Endothelial cell (in vitro differentiated cells): ENCODE data around the gene NR5A2. TPM values are rescaled to one million over a fixed set of nuclear protein-coding genes. Genes with fewer than 3 reads are reported as not detected.

Experiments used
- DNase-seq: peaks from one replicate; pipeline ENCODE4 v3.0.0; 2021; ENCODE audit warnings: low spot score
- H3K27ac Mint-ChIP-seq: one replicate; pipeline ENCODE4 v1.8.0; 2021; ENCODE audit warnings: mixed read lengths, inconsistent platforms; ENCODE audit not compliant: unreplicated experiment
- H3K27me3 Mint-ChIP-seq: one replicate; pipeline ENCODE4 v1.8.0; 2021; ENCODE audit warnings: mild to moderate bottlenecking, moderate library complexity, mixed read lengths, inconsistent platforms; ENCODE audit not compliant: unreplicated experiment
- H3K36me3 Mint-ChIP-seq: one replicate; pipeline ENCODE4 v1.8.0; 2021; ENCODE audit warnings: mild to moderate bottlenecking, low read depth, mixed read lengths, inconsistent platforms; ENCODE audit not compliant: unreplicated experiment
- H3K4me1 Mint-ChIP-seq: one replicate; pipeline ENCODE4 v1.8.0; 2021; ENCODE audit warnings: mild to moderate bottlenecking, mixed read lengths, inconsistent platforms; ENCODE audit not compliant: unreplicated experiment
- H3K4me3 Mint-ChIP-seq: one replicate; pipeline ENCODE4 v1.8.0; 2021; ENCODE audit warnings: mild to moderate bottlenecking, mixed read lengths, inconsistent platforms; ENCODE audit not compliant: unreplicated experiment
- H3K9me3 Mint-ChIP-seq: one replicate; pipeline ENCODE4 v1.8.0; 2021; ENCODE audit warnings: mixed read lengths, inconsistent platforms; ENCODE audit not compliant: unreplicated experiment
- CTCF ChIP-seq: fragments of 200-600 bp; sonication (generic); IDR thresholded peaks from one replicate; pipeline ENCODE4 v1.5.0; 2021; ENCODE audit warnings: antibody characterized with exemption; ENCODE audit not compliant: unreplicated experiment
- total RNA-seq: library from RNA; stranded (reverse); fragmentation: NEBNext Ultra II Directional; extraction: Animal tissue kit (Norgen Biotek cat#: 25700); gene quantifications from one replicate; pipeline ENCODE4 v1.2.1, GENCODE V29; 2021; ENCODE audit not compliant: unreplicated experiment

NR5A2 gene
- total RNA-seq, 1 donor from 2014 or later = 7.0 TPM

GRCh38 chr1:200118779-200119505 is 91.4 kb downstream of the NR5A2 start:
- H3K27ac Mint-ChIP-seq = no peak overlapping the region
- H3K36me3 Mint-ChIP-seq = no peaks in the 10 kb centered on the region
- H3K4me3 Mint-ChIP-seq = no peak overlapping the region
- DNase-seq = no peak
- no peak for TF ChIP-seq CTCF
- H3K4me1 Mint-ChIP-seq = peaks cover 2% of the 10 kb centered on the region
- peaks cover 1% of the 10 kb centered on the region for H3K27me3 Mint-ChIP-seq
- no peaks in the 10 kb centered on the region for H3K9me3 Mint-ChIP-seq

DNA sequence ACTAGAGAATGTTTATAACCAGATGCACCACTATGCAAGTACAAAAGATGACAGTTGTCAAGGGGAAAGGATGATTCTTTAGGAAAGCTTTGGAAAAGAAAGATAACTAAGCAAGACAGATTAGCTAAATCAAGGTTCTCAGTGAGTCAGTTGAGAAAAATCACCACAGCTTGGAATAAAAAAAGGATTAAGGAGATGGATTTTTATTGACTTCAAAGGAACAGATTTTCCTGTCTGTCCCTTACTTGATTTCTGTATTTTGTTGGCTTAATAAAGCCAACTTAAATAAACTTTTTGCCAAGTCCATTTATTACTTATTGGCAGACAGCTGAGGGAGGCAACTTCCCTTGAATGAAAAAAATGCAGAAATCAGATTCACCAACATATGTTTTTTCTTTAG is 93.9 kb downstream of the NR5A2 start:
- Mint-ChIP-seq H3K27me3 (no peaks in the 10 kb centered on the region), H3K4me3 (no peak overlapping the region), H3K9me3 (no peaks in the 10 kb centered on the region), H3K27ac (no peak overlapping the region), H3K4me1 (no peaks in the 10 kb centered on the region), H3K36me3 (no peaks in the 10 kb centered on the region)
- DNase-seq = no peak
- TF ChIP-seq CTCF = no peak

GRCh38 chr1:200124309-200124708 is 96.8 kb downstream of the NR5A2 start:
- H3K27me3 Mint-ChIP-seq = no peaks in the 10 kb centered on the region
- TF ChIP-seq CTCF = no peak

DNA sequence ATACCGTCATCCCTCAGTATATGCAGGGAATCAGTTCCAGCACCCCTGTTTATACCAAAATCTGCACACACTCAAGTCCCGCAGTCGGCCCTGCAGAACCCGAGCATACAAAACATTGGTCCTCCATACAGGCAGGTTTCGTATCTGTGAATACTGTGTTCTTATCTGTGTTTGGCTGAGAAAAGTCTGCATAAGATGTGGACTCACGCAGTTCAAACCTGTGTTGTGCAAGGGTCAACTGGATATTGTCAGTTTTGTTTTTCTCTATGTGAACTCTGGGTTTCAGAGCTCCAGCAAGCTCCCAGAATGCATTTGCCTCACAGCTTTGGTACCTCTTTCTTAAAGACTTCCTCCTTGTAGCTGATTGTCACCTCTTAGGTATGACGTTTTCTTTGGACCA is 100.6 kb downstream of the NR5A2 start:
- DNase-seq = no peak
- peaks cover 5% of the 10 kb centered on the region for H3K4me1 Mint-ChIP-seq
- H3K9me3 Mint-ChIP-seq = no peaks in the 10 kb centered on the region
- no peak for TF ChIP-seq CTCF
- no peak overlapping the region for H3K4me3 Mint-ChIP-seq
- H3K27me3 Mint-ChIP-seq = no peaks in the 10 kb centered on the region
- H3K36me3 Mint-ChIP-seq = no peaks in the 10 kb centered on the region
- no peak overlapping the region for H3K27ac Mint-ChIP-seq

More at GRCh38 chr1:200124309-200124708, 96.8 kb downstream of the NR5A2 start:
- Mint-ChIP-seq H3K4me1 (peaks cover 4% of the 10 kb centered on the region), H3K27ac (no peak overlapping the region), H3K36me3 (no peaks in the 10 kb centered on the region), H3K4me3 (no peak overlapping the region), H3K9me3 (no peaks in the 10 kb centered on the region)
- DNase-seq = no peak

- Mint-ChIP-seq H3K9me3 (no peaks in the 10 kb centered on the region), H3K4me1 (peaks cover 5% of the 10 kb centered on the region), H3K27me3 (no peaks in the 10 kb centered on the region), H3K27ac (no peak overlapping the region), H3K4me3 (no peak overlapping the region), H3K36me3 (no peaks in the 10 kb centered on the region)
- no peak for TF ChIP-seq CTCF
- no peak for DNase-seq
Observed at GRCh38 chr1:200128944-200129879, 101.7 kb downstream of the NR5A2 start.
